ENCODE measurements around the gene MB21D2. TPM values are rescaled to one million over a fixed set of nuclear protein-coding genes. Genes with fewer than 3 reads are reported as not detected.

MB21D2 gene
- total and polyA plus RNA-seq, 7 experiments from 2014 or later, result 1.7 to 21.5 (median 3.3) TPM

DNA sequence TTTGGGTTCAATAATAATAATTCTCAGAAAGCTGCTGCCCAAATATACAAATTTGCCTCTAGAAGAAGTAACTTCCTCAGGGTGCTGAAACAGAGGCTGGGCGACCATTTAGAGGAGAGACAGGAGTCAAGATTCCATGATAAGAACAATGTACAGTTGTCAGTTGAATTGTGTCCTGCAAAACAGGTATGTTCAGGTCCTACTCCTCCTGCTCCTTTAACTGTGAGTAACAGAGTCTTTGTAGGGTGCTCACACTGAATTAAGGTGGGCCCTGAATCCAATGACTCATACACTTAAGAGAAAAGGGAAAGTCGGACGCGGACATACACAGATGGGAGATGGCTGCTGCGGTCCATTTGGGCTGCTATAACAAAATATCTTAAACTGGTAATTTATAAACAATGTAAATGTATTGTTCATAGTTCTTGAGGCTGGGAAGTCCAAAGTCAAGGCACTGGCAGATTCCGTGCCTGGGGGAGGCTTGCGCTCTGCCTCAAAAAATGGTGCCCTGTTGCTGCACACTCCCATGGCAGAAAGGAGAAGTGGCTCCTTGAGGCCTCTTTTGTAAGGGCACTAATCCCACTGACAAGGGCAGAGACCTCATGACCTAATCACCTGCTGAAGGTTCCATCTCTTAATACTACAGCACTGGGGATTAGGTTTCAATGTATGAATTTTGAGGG lies 55.1 kb downstream of the MB21D2 start:
- H3K4me1 Mint-ChIP-seq, result peaks cover 3 to 54% (median 21%) of the 10 kb centered on the region in 7 donors
- no peaks in the 10 kb centered on the region for H3K27me3 ChIP-seq (ENCODE audit: control insufficient read depth in 2 of 2, insufficient read depth in 2 of 2, low read length in 2 of 2)
- H3K27ac Mint-ChIP-seq, result peak overlapping the region in 6 of 9 donors; percentile 11 to 84 (median 66)
- H3K4me3 Mint-ChIP-seq, result no peak overlapping the region
- ATAC-seq (no peak), DNase-seq (no peak)
- H3K36me3 Mint-ChIP-seq, result peaks cover 0 to 17% (median 0%) of the 10 kb centered on the region in 5 donors
- CTCF ChIA-PET, result no interaction called here
- peaks cover 0 to 4% of the 10 kb centered on the region in 2 donors for H3K4me1 ChIP-seq (ENCODE audit: control insufficient read depth in 2 of 2, insufficient read depth in 2 of 2, low read length in 2 of 2)
- peaks cover 0 to 4% (median 3%) of the 10 kb centered on the region in 5 donors for H3K27me3 Mint-ChIP-seq
- H3K9me3 ChIP-seq (ENCODE audit: control insufficient read depth in 2 of 3, low read length in 3 of 3), result no peaks in the 10 kb centered on the region
- POLR2A ChIA-PET, result no interaction called here
- intact Hi-C loops (cut with micrococcal nuclease), result loop anchor here in 1 of 2 donors (10.0 kb wide), 1 partner anchor 52 kb away; the partner anchor contains the start of gene MB21D2
- H3K36me3 ChIP-seq (ENCODE audit: control insufficient read depth in 2 of 3, insufficient read depth in 3 of 3, low read length in 3 of 3), result no peaks in the 10 kb centered on the region
- peaks cover 0 to 3% (median 0%) of the 10 kb centered on the region in 11 donors for H3K9me3 Mint-ChIP-seq
- H3K27ac ChIP-seq (ENCODE audit: low read depth, low read length), result no peak overlapping the region
- no peak overlapping the region for H3K4me3 ChIP-seq (ENCODE audit: low read length)

DNA sequence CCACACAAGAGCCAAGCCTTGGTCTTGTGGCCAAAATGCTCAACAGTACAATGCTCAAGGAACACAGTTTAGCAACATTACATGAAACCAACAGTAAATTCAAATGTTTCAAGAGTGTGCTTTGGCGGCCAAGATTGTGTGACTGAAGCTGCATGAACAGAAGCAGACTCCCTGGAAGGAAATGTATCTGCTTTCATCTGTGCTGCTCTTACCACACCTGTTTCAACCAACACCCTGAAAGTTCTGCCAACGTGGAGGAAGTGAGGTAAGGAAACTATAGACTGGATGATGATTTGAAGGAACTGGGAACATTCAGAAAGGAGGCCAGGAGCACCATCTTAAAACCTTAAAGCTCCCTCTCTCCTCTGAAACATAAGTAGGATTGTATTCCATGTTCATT lies 55.7 kb downstream of the MB21D2 start:
- DNase-seq (peak in 5 of 9 donors; percentile 4 to 31 (median 4)), ATAC-seq (no peak)
- peak overlapping the region in 4 of 10 donors; percentile 36 to 75 (median 48) for H3K4me3 Mint-ChIP-seq
- peak overlapping the region; percentile 2 to 84 (median 46) for H3K27ac Mint-ChIP-seq
- peaks cover 0 to 4% of the 10 kb centered on the region in 2 donors for H3K4me1 ChIP-seq (ENCODE audit: control insufficient read depth in 2 of 2, insufficient read depth in 2 of 2, low read length in 2 of 2)
- H3K4me1 Mint-ChIP-seq, result peaks cover 3 to 51% (median 21%) of the 10 kb centered on the region in 7 donors
- H3K27me3 ChIP-seq (ENCODE audit: control insufficient read depth in 2 of 2, insufficient read depth in 2 of 2, low read length in 2 of 2), result no peaks in the 10 kb centered on the region
- no peaks in the 10 kb centered on the region for H3K36me3 ChIP-seq (ENCODE audit: control insufficient read depth in 2 of 3, insufficient read depth in 3 of 3, low read length in 3 of 3)
- H3K36me3 Mint-ChIP-seq, result peaks cover 0 to 18% (median 0%) of the 10 kb centered on the region in 5 donors
- H3K9me3 ChIP-seq (ENCODE audit: control insufficient read depth in 2 of 3, low read length in 3 of 3), result no peaks in the 10 kb centered on the region
- no peak overlapping the region for H3K27ac ChIP-seq (ENCODE audit: low read depth, low read length)
- POLR2A ChIA-PET, result no interaction called here
- intact Hi-C loops (cut with micrococcal nuclease), result loop anchor here in 1 of 2 donors (10.0 kb wide), 1 partner anchor 53 kb away; the partner anchor contains the start of gene MB21D2
- H3K9me3 Mint-ChIP-seq, result peaks cover 0 to 3% (median 0%) of the 10 kb centered on the region in 11 donors
- no peak overlapping the region for H3K4me3 ChIP-seq (ENCODE audit: low read length)
- peaks cover 0 to 4% (median 2%) of the 10 kb centered on the region in 5 donors for H3K27me3 Mint-ChIP-seq
- CTCF ChIA-PET, result no interaction called here

DNA sequence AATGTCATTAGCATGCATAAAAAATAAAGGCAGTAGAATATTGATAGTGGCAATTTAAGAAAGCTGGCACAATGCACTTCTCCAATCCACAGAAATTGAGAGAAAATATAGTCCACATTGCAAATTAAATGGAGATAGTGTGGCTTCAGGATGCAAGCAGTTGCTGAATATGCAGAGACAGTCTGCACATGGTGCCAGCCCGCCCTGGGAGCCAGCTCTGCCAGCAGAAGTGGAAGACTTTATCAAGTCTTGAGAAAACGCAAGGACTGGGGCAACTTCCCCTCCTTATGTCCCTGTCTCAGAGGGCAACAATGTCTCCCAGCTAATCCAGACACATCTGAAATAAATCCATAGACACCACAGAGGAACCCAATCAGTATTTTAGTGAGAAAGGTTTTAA lies 57.2 kb downstream of the MB21D2 start:
- ChIA-PET CTCF (interaction anchor here (0.9 kb wide), 1 partner anchor 58 kb away, joined by 3 read pairs; no protein-coding TSS in a partner anchor), POLR2A (no interaction called here)
- Mint-ChIP-seq H3K9me3 (peaks cover 0 to 3% (median 0%) of the 10 kb centered on the region in 11 donors), H3K27me3 (peaks cover 0 to 4% (median 1%) of the 10 kb centered on the region in 5 donors), H3K36me3 (peaks cover 0 to 21% (median 0%) of the 10 kb centered on the region in 5 donors), H3K27ac (peak overlapping the region in 1 of 9 donors; percentile 15), H3K4me3 (no peak overlapping the region), H3K4me1 (peaks cover 3 to 47% (median 20%) of the 10 kb centered on the region in 7 donors)
- ATAC-seq (no peak), DNase-seq (no peak)
- Histone ChIP-seq H3K27me3 (ENCODE audit: control insufficient read depth in 2 of 2, insufficient read depth in 2 of 2, low read length in 2 of 2) (no peaks in the 10 kb centered on the region), H3K4me1 (ENCODE audit: control insufficient read depth in 2 of 2, insufficient read depth in 2 of 2, low read length in 2 of 2) (peaks cover 0 to 4% of the 10 kb centered on the region in 2 donors), H3K36me3 (ENCODE audit: control insufficient read depth in 2 of 3, insufficient read depth in 3 of 3, low read length in 3 of 3) (no peaks in the 10 kb centered on the region), H3K4me3 (ENCODE audit: low read length) (no peak overlapping the region), H3K27ac (ENCODE audit: low read depth, low read length) (no peak overlapping the region), H3K9me3 (ENCODE audit: control insufficient read depth in 2 of 3, low read length in 3 of 3) (no peaks in the 10 kb centered on the region)
- intact Hi-C loops (cut with micrococcal nuclease), result loop anchor here in 1 of 2 donors (10.0 kb wide), 1 partner anchor 54 kb away; the partner anchor contains the start of gene MB21D2

DNA sequence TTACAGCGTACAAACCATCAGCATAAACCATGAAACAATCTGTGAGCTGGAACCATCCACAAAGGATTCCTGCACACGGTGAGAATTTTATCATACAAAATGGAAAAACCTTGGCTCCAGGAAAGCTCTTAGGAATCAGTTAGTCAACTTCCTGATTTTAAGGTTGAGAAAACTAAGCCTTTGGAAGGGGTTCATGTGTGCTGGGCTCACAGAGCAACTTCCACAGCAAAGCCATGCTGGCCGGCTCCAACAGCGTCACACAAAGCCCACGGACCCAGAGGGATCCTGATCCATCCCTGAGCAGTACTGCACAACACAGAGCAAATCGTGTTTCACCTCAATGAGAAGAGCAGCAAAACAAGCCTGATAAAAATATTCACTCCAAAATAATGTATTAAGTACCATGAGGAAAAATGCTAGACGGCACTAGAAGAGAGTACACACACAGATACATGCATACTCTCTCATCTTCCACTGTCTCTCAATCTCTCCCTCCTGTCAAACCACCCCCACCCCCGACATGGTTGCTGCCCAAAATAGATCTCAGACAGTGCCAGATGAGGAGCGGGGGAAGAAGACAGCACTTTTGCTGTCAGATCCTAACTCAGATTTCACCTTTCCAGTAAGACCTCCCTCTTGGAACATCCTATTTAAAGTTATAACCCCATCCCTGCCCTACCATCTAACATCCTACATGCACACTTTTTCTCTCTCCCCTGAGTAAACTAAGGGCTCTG lies 58.6 kb downstream of the MB21D2 start:
- POLR2A ChIA-PET, result no interaction called here
- intact Hi-C loops (cut with micrococcal nuclease), result no loop called here

DNA sequence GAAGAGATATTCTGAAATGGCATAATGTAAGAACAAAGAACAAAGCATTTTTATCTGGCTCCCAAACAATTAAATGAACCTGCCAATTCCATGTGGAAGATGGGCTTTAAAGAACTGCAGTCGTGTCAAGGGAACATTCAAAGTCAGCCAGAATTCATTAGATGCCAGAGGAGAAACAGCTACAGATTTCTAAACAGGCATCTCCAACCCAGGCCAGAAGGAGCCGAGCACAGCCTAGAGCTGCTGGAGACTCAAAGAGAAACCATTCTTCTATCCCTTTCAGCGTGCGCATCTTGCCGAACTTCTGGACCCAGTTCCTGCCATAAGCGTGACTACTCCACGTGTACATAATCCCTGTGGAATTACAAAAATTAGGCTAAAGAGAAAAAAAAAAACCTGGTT lies 60.4 kb downstream of the MB21D2 start:
- Histone ChIP-seq H3K4me1 (ENCODE audit: control insufficient read depth in 2 of 2, insufficient read depth in 2 of 2, low read length in 2 of 2) (peaks cover 0 to 4% of the 10 kb centered on the region in 2 donors), H3K27me3 (ENCODE audit: control insufficient read depth in 2 of 2, insufficient read depth in 2 of 2, low read length in 2 of 2) (no peaks in the 10 kb centered on the region), H3K9me3 (ENCODE audit: control insufficient read depth in 2 of 3, low read length in 3 of 3) (no peaks in the 10 kb centered on the region), H3K4me3 (ENCODE audit: low read length) (no peak overlapping the region), H3K27ac (ENCODE audit: low read depth, low read length) (no peak overlapping the region), H3K36me3 (ENCODE audit: control insufficient read depth in 2 of 3, insufficient read depth in 3 of 3, low read length in 3 of 3) (no peaks in the 10 kb centered on the region)
- H3K9me3 Mint-ChIP-seq, result peaks cover 0 to 3% (median 0%) of the 10 kb centered on the region in 11 donors
- DNase-seq, result no peak
- H3K27me3 Mint-ChIP-seq, result peaks cover 0 to 8% (median 1%) of the 10 kb centered on the region in 5 donors
- intact Hi-C loops (cut with micrococcal nuclease), result no loop called here
- POLR2A ChIA-PET, result no interaction called here
- peaks cover 0 to 19% (median 3%) of the 10 kb centered on the region in 5 donors for H3K36me3 Mint-ChIP-seq
- CTCF ChIA-PET, result no interaction called here
- H3K4me3 Mint-ChIP-seq, result no peak overlapping the region
- no peak for ATAC-seq
- H3K27ac Mint-ChIP-seq, result no peak overlapping the region
- peaks cover 3 to 41% (median 15%) of the 10 kb centered on the region in 7 donors for H3K4me1 Mint-ChIP-seq

More for the DNA sequence above, 58.6 kb downstream of the MB21D2 start:
- Histone ChIP-seq H3K9me3 (ENCODE audit: control insufficient read depth in 2 of 3, low read length in 3 of 3) (no peaks in the 10 kb centered on the region), H3K27me3 (ENCODE audit: control insufficient read depth in 2 of 2, insufficient read depth in 2 of 2, low read length in 2 of 2) (no peaks in the 10 kb centered on the region), H3K27ac (ENCODE audit: low read depth, low read length) (no peak overlapping the region), H3K4me1 (ENCODE audit: control insufficient read depth in 2 of 2, insufficient read depth in 2 of 2, low read length in 2 of 2) (peaks cover 0 to 4% of the 10 kb centered on the region in 2 donors), H3K36me3 (ENCODE audit: control insufficient read depth in 2 of 3, insufficient read depth in 3 of 3, low read length in 3 of 3) (no peaks in the 10 kb centered on the region), H3K4me3 (ENCODE audit: low read length) (no peak overlapping the region)
- H3K27me3 Mint-ChIP-seq, result peaks cover 0 to 4% (median 1%) of the 10 kb centered on the region in 5 donors
- no peak for ATAC-seq
- peaks cover 3 to 43% (median 16%) of the 10 kb centered on the region in 7 donors for H3K4me1 Mint-ChIP-seq
- CTCF ChIA-PET, result interaction anchor here (0.6 kb wide), 1 partner anchor 656 kb away, joined by 3 read pairs; no protein-coding TSS in a partner anchor
- H3K4me3 Mint-ChIP-seq, result no peak overlapping the region
- H3K27ac Mint-ChIP-seq, result peak overlapping the region in 1 of 9 donors; percentile 18
- peaks cover 0 to 19% (median 0%) of the 10 kb centered on the region in 5 donors for H3K36me3 Mint-ChIP-seq
- peaks cover 0 to 3% (median 0%) of the 10 kb centered on the region in 11 donors for H3K9me3 Mint-ChIP-seq
- no peak for DNase-seq

DNA sequence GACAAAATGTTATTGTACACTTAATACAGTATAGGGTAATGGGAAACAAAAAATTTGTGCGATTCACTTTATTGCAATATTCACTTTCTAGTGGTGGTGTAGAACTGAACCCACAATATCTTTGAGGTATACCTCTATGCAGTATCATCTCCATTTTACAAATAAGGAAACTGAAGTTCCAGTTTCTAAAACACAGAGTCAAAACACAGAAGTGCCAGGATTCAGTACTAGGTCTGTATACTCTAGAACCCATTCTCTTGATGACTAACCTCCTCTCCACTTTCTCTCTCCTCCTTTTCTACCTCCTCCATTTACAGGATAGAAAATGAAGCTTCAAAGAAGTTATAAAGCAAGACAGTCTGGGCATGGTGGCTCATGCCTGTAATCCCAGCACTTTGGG lies 62.2 kb downstream of the MB21D2 start:
- no peak for DNase-seq
- POLR2A ChIA-PET, result no interaction called here
- intact Hi-C loops (cut with micrococcal nuclease), result no loop called here
- CTCF ChIA-PET, result no interaction called here
- no peaks in the 10 kb centered on the region for H3K9me3 Mint-ChIP-seq
- H3K4me3 ChIP-seq (ENCODE audit: low read length), result no peak overlapping the region
- H3K27me3 ChIP-seq (ENCODE audit: control insufficient read depth in 2 of 2, insufficient read depth in 2 of 2, low read length in 2 of 2), result no peaks in the 10 kb centered on the region
- no peaks in the 10 kb centered on the region for H3K36me3 ChIP-seq (ENCODE audit: control insufficient read depth in 2 of 3, insufficient read depth in 3 of 3, low read length in 3 of 3)
- H3K27ac ChIP-seq (ENCODE audit: low read depth, low read length), result no peak overlapping the region
- peaks cover 0 to 46% (median 13%) of the 10 kb centered on the region in 7 donors for H3K4me1 Mint-ChIP-seq
- no peak for ATAC-seq
- H3K4me3 Mint-ChIP-seq, result no peak overlapping the region
- peaks cover 0 to 16% (median 3%) of the 10 kb centered on the region in 5 donors for H3K36me3 Mint-ChIP-seq
- H3K27ac Mint-ChIP-seq, result no peak overlapping the region
- H3K9me3 ChIP-seq (ENCODE audit: control insufficient read depth in 2 of 3, low read length in 3 of 3), result no peaks in the 10 kb centered on the region
- no peaks in the 10 kb centered on the region for H3K4me1 ChIP-seq (ENCODE audit: control insufficient read depth in 2 of 2, insufficient read depth in 2 of 2, low read length in 2 of 2)
- H3K27me3 Mint-ChIP-seq, result peaks cover 0 to 8% (median 0%) of the 10 kb centered on the region in 5 donors

All from naive thymus-derived CD4-positive, alpha-beta T cell (primary cell).